ENCODE measurements around the gene SOBP.

DNA sequence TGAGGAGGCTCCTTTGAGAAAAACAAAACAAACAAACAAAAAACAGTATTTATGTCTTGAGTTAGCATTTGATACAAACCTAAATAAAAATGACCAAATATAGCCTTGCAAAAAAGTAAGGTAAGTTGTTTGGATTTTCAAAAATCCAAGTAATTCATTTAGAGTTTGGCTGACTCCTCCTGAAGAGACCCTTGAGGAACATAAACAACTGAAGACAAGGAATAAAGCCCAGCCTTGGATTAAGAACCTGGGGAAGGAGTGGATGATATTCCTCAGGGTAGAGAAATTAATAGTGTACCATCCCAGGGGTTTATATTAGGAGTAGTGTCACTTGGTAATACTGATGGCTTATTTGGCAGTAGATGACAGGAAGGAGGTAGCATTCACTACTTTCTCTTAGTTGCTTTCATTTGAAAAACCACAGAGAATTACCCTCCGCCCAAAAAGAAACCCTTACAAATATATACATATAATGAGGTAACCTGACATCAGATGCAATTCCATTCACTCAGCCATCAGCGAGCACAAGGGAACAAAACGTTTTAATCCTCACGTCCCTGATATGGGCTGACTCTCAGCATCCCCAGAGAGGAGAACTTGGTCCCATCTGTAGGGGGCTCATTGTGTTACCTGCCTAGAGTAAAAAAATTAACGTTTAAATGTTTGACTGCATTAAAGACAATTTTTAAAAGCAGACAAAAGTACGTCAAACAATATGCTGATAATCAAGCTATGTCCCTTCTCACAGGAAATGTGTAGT is 57.0 kb downstream of the SOBP start:
- no peak for TF ChIP-seq EZH2 (IDR thresholded peaks at IDR 0.05; ENCODE audit: low read length, missing control alignments)
- TF ChIP-seq, protein P1, sequence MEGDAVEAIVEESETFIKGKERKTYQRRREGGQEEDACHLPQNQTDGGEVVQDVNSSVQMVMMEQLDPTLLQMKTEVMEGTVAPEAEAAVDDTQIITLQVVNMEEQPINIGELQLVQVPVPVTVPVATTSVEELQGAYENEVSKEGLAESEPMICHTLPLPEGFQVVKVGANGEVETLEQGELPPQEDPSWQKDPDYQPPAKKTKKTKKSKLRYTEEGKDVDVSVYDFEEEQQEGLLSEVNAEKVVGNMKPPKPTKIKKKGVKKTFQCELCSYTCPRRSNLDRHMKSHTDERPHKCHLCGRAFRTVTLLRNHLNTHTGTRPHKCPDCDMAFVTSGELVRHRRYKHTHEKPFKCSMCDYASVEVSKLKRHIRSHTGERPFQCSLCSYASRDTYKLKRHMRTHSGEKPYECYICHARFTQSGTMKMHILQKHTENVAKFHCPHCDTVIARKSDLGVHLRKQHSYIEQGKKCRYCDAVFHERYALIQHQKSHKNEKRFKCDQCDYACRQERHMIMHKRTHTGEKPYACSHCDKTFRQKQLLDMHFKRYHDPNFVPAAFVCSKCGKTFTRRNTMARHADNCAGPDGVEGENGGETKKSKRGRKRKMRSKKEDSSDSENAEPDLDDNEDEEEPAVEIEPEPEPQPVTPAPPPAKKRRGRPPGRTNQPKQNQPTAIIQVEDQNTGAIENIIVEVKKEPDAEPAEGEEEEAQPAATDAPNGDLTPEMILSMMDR (conservative IDR thresholded peaks at IDR 0.05 in 1 of 2, IDR thresholded peaks at IDR 0.05 in 1 of 2; ENCODE audit: low read depth in 1 of 2, low read length in 2 of 2) = no peak
